Kidney (tissue), 14 donors: Measurements from ENCODE around the gene CNIH3. TPM values are rescaled to one million over a fixed set of nuclear protein-coding genes. Genes with fewer than 3 reads are reported as not detected.

ENCODE experiments used
- DNase-seq, 5 donors: peaks; one replicate each; pipeline ENCODE4 v3.0.0-alpha.2; 2013 to 2020
- FAIRE-seq: peaks from 2 replicates; lab custom pipeline; 2012; peaks lifted over from hg19 to GRCh38; lab: Jason Lieb, UNC
- H3K27ac ChIP-seq, 2 donors: one replicate each; pipeline ENCODE4 v1.7.0; 2013; ENCODE audit warnings: low read depth in 2 of 2, low read length in 2 of 2, inconsistent platforms in 1 of 2
- H3K27me3 ChIP-seq: one replicate; pipeline ENCODE4 v1.7.1; 2013; ENCODE audit warnings: low read length, inconsistent platforms; ENCODE audit not compliant: control insufficient read depth, insufficient read depth
- H3K36me3 ChIP-seq, 3 donors: one replicate each; pipeline versions ENCODE4 v1.7.0 to v1.7.1; 2013; ENCODE audit warnings: low read length in 3 of 3, control low read depth in 1 of 3, inconsistent platforms in 1 of 3; ENCODE audit not compliant: insufficient read depth in 3 of 3, control insufficient read depth in 2 of 3
- H3K4me1 ChIP-seq, 3 donors: one replicate each; pipeline versions ENCODE4 v1.7.0 to v1.7.1; 2013; ENCODE audit warnings: low read length in 3 of 3, inconsistent platforms in 1 of 3, low read depth in 1 of 3; ENCODE audit not compliant: control insufficient read depth in 2 of 3, insufficient read depth in 2 of 3
- H3K4me3 ChIP-seq, 3 donors: one replicate each; pipeline versions ENCODE4 v1.7.0 to v1.8.1; 2013; ENCODE audit warnings: low read length in 3 of 3, control low read depth in 1 of 3, inconsistent platforms in 1 of 3
- H3K9ac ChIP-seq, 3 donors: one replicate each; pipeline versions ENCODE4 v1.7.0 to v1.7.1; 2013; ENCODE audit warnings: low read length in 3 of 3, control low read depth in 1 of 3, inconsistent platforms in 1 of 3
- H3K9me3 ChIP-seq, 3 donors: one replicate each; pipeline versions ENCODE4 v1.7.0 to v1.7.1; 2013; ENCODE audit warnings: low read length in 3 of 3, control low read depth in 1 of 3, inconsistent platforms in 1 of 3; ENCODE audit not compliant: control insufficient read depth in 2 of 3, insufficient read depth in 1 of 3
- CTCF ChIP-seq: IDR thresholded peaks from 3 replicates; pipeline ENCODE4 v1.5.1; 2012; ENCODE audit warnings: mild to moderate bottlenecking, moderate library complexity, borderline replicate concordance; ENCODE audit not compliant: insufficient read depth; ENCODE audit errors: extremely low read depth
- intact Hi-C: fragments of 100-400 bp; cut with DNase I; formaldehyde crosslinking; loops from one replicate; pipeline ENCODE4 v1.11.1; 2022
- polyA plus RNA-seq: library from polyadenylated mRNA; stranded (reverse); fragments of 350-450 nt; fragmentation: Illumina TruSeq; extraction: RNeasy Lipid Tissue Mini Kit (QIAGEN cat#74804); gene quantifications from one replicate; pipeline ENCODE4 v1.2.3, GENCODE V29; 2014; ENCODE audit warnings: low read depth, low replicate concordance; ENCODE audit not compliant: insufficient read depth
- total RNA-seq: library from RNA; stranded (reverse); fragmentation: NEBNext Ultra II Directional; extraction: Animal tissue kit (Norgen Biotek cat#: 25700); gene quantifications from one replicate; pipeline ENCODE4 v1.2.1, GENCODE V29; 2021
- donor health status: control.
- donor health status: control.
- donor health status: control.
- donor health status: control.
- donor health status: control.
- donor health status: DM: yes; HTN: yes; CAD: no.
- donor health status: Normal renal cell carcinoma (clear cell type).

Gene CNIH3
- total and polyA plus RNA-seq, 2 donors from 2014 or later = 4.3 to 7.6 TPM

- Histone ChIP-seq H3K4me3 (no peak overlapping the region), H3K36me3 (no peaks in the 10 kb centered on the region), H3K9ac (no peak overlapping the region), H3K27ac (no peak overlapping the region), H3K4me1 (no peaks in the 10 kb centered on the region), H3K27me3 (no peaks in the 10 kb centered on the region), H3K9me3 (peaks cover 0 to 3% (median 0%) of the 10 kb centered on the region in 3 donors)
- TF ChIP-seq CTCF = no peak
- DNase-seq = no peak
- intact Hi-C loops = no loop called here
- FAIRE-seq = no peak
Observed at GRCh38 chr1:224761245-224761644, 145.1 kb downstream of the CNIH3 start.

DNA sequence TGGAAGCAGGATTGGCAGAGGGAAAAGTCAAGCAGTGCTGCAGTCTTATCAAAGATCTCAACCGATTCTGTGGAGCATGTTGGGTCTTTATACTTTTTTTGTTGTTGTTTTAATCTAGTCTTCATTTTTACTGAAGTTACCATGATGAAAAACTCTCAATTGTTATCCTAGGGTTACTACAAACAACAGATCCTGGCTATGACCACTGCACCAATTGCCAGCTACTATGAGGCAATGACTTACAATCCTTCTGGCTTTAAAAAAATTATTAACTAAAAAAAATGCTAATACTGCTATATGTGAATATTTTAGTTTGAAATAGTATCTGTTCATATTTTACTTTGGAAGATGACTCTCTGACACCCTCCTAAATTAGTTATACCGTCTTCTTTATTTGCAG, 145.9 kb downstream of the CNIH3 start:
- peaks cover 0 to 3% (median 0%) of the 10 kb centered on the region in 3 donors for H3K9me3 ChIP-seq
- no peak overlapping the region for H3K4me3 ChIP-seq
- H3K36me3 ChIP-seq = no peaks in the 10 kb centered on the region
- no peak overlapping the region for H3K9ac ChIP-seq
- no peaks in the 10 kb centered on the region for H3K27me3 ChIP-seq
- DNase-seq (no peak), FAIRE-seq (no peak)
- H3K27ac ChIP-seq = no peak overlapping the region
- intact Hi-C loops = no loop called here
- no peak for TF ChIP-seq CTCF
- no peaks in the 10 kb centered on the region for H3K4me1 ChIP-seq

DNA sequence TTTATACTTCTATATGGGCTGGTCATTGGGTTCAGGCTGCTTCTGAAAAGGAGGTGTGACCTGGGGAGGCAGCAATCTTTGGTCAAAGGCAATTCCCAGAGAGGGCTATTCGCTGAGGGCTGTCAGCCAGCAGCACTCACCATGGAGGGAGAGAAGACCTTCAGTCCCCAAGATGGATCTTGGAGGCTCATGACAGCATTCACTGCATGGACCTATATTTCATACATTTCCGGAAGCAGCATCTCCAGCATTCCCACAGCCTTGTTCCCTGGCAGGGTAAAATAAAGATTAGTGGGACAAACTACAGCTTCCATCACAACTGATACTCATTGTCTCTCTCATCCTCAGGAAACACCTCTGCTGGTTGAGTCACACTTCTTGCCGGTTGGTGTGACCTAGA, 146.6 kb downstream of the CNIH3 start:
- Histone ChIP-seq H3K27ac (no peak overlapping the region), H3K9me3 (peaks cover 0 to 3% (median 0%) of the 10 kb centered on the region in 3 donors), H3K9ac (no peak overlapping the region), H3K36me3 (no peaks in the 10 kb centered on the region), H3K4me3 (no peak overlapping the region), H3K4me1 (no peaks in the 10 kb centered on the region), H3K27me3 (no peaks in the 10 kb centered on the region)
- DNase-seq (no peak), FAIRE-seq (no peak)
- TF ChIP-seq CTCF = no peak
- intact Hi-C loops = no loop called here
